K562 (cell line): ENCODE measurements around the gene EBF4. TPM values are rescaled to one million over a fixed set of nuclear protein-coding genes. Genes with fewer than 3 reads are reported as not detected.

Experiments used
- ATAC-seq: fragments of 200-7000 bp; cut with Tn5 transposase; 3 replicates; pipeline ENCODE4 v1.9.1; 2020; ENCODE audit warnings: moderate library complexity
- BruUV-seq: library from RNA; stranded (reverse); fragments of 400-500 nt; replicated peaks from 2 replicates; lab custom pipeline; 2021; lab: Mats Ljungman, UMichigan
- CTCF ChIA-PET: fragments of 300-600 bp; formaldehyde crosslinking; extraction: SDS; loops from one replicate; lab custom pipeline; 2021; ENCODE audit warnings: low intra/inter-chr PET ratio; lab: Yijun Ruan, JAX
- POLR2A ChIA-PET: fragments of 300-600, 350-650 bp; sonication (Branson Sonifier 250); formaldehyde crosslinking; extraction: SDS; loops from one replicate; lab custom pipeline; 2021; ENCODE audit warnings: antibody characterized with exemption, inconsistent platforms; lab: Yijun Ruan, JAX
- DNase-seq, 4 experiments: peaks; one replicate each; pipeline versions ENCODE4 v3.0.0 to v3.0.0-alpha.2; 2011 to 2018; ENCODE audit warnings: low spot score in 3 of 4, mixed read lengths in 3 of 4; ENCODE audit errors: extremely low read depth in 1 of 4
- FAIRE-seq: peaks from 2 replicates; lab custom pipeline; 2011; peaks lifted over from hg19 to GRCh38; lab: Jason Lieb, UNC
- H2AFZ ChIP-seq: 2 replicates; pipeline ENCODE4 v1.6.0; 2011; ENCODE audit warnings: low read depth, low read length, control low read depth, inconsistent platforms
- H3K27ac ChIP-seq: fragments of 200-600 bp; 3 replicates; pipeline ENCODE4 v1.8.0; 2011; ENCODE audit warnings: low read depth, mild to moderate bottlenecking, control low read depth, inconsistent platforms, low read length, moderate library complexity, mixed read lengths; ENCODE audit errors: extremely low read depth
- H3K27me3 ChIP-seq, 2 experiments: fragments of 300-600 bp in 1 of 2; 2 replicates in 1 of 2; 3 replicates in 1 of 2; pipeline versions ENCODE4 v1.6.0 to v1.8.0; 2011; ENCODE audit warnings: inconsistent platforms in 2 of 2, low read length in 2 of 2, mild to moderate bottlenecking in 1 of 2, mixed read lengths in 1 of 2, moderate library complexity in 1 of 2; ENCODE audit not compliant: control insufficient read depth in 2 of 2, insufficient read depth in 2 of 2
- H3K36me3 ChIP-seq: fragments of 300-600 bp; 3 replicates; pipeline ENCODE4 v1.8.0; 2011; ENCODE audit warnings: mild to moderate bottlenecking, low read length, inconsistent platforms; ENCODE audit not compliant: control insufficient read depth, insufficient read depth
- H3K4me1 ChIP-seq, 2 experiments: fragments of 200-600 bp in 1 of 2; replicated peaks in 1 of 2; 2 replicates in 1 of 2; 3 replicates in 1 of 2; pipeline versions ENCODE4 v1.5.1 to v1.8.0; 2011; ENCODE audit warnings: inconsistent platforms in 2 of 2, low read length in 2 of 2, mild to moderate bottlenecking in 1 of 2, mixed read lengths in 1 of 2, moderate library complexity in 1 of 2; ENCODE audit not compliant: control insufficient read depth in 2 of 2, insufficient read depth in 2 of 2
- H3K4me2 ChIP-seq: 2 replicates; pipeline ENCODE4 v1.6.1; 2011; ENCODE audit warnings: low read length, control low read depth, inconsistent platforms, mixed read lengths; ENCODE audit not compliant: insufficient read depth
- H3K4me3 ChIP-seq: fragments of 200-600 bp; sonication (generic), shearing (Covaris generic); 2 replicates; pipeline ENCODE4 v1.5.1; 2016; ENCODE audit warnings: control low read depth, inconsistent platforms
- H3K79me2 ChIP-seq: fragments of 200-600 bp; 3 replicates; pipeline ENCODE4 v1.8.0; 2011; ENCODE audit warnings: low read length, inconsistent platforms; ENCODE audit not compliant: control insufficient read depth, insufficient read depth
- H3K9ac ChIP-seq, 2 experiments: 2 replicates each; pipeline versions ENCODE4 v1.6.0 to v1.6.1; 2011; ENCODE audit warnings: low read depth in 2 of 2, low read length in 2 of 2, control low read depth in 1 of 2, inconsistent platforms in 1 of 2, mild to moderate bottlenecking in 1 of 2, mixed read lengths in 1 of 2; ENCODE audit not compliant: insufficient read depth in 1 of 2
- H3K9me1 ChIP-seq: one replicate; pipeline ENCODE4 v1.6.0; 2011; ENCODE audit warnings: inconsistent platforms, mild to moderate bottlenecking, low read length, moderate library complexity; ENCODE audit not compliant: control insufficient read depth, insufficient read depth
- H3K9me3 ChIP-seq: replicated peaks from 2 replicates; pipeline ENCODE4 v1.5.1; 2011; ENCODE audit warnings: low read depth, low read length, inconsistent platforms; ENCODE audit not compliant: control insufficient read depth, insufficient read depth
- H4K20me1 ChIP-seq: replicated peaks from 2 replicates; pipeline ENCODE4 v1.6.1; 2011; ENCODE audit warnings: low read length, inconsistent platforms, mixed read lengths; ENCODE audit not compliant: control insufficient read depth, insufficient read depth
- ARNT ChIP-seq, 2 experiments: fragments of 450-650 bp; IDR thresholded peaks; 2 replicates each; pipeline ENCODE4 v1.6.1; 2016; ENCODE audit warnings: mild to moderate bottlenecking in 1 of 2
- HMG20A ChIP-seq: fragments of 450-650 bp; formaldehyde crosslinking; conservative IDR thresholded peaks from 2 replicates; pipeline ENCODE4 v1.4.0; 2020; ENCODE audit warnings: mild to moderate bottlenecking, mixed read lengths
- HNRNPUL1 ChIP-seq: fragments of 200-400 bp; formaldehyde crosslinking; IDR thresholded peaks from 2 replicates; pipeline ENCODE4 v1.6.1; 2017; ENCODE audit warnings: low read length
- KDM5B ChIP-seq: fragments of 200-600 bp; sonication (generic); IDR thresholded peaks from 2 replicates; pipeline ENCODE4 v1.6.1; 2012; ENCODE audit warnings: low read depth, mild to moderate bottlenecking, moderate library complexity, low read length, control low read depth, inconsistent platforms; ENCODE audit not compliant: insufficient replicate concordance
- NFATC3 ChIP-seq: fragments of 450-650 bp; IDR thresholded peaks from 2 replicates; pipeline ENCODE4 v1.6.1; 2017; ENCODE audit warnings: mild to moderate bottlenecking
- PTBP1 ChIP-seq: fragments of 200-400 bp; formaldehyde crosslinking; IDR thresholded peaks from 2 replicates; pipeline ENCODE4 v1.6.1; 2017; ENCODE audit warnings: low read depth, low read length
- PURB ChIP-seq: sonication (generic); formaldehyde crosslinking; IDR thresholded peaks from 2 replicates; pipeline ENCODE4 v1.9.0; 2021; ENCODE audit warnings: low read depth, mild to moderate bottlenecking, missing genetic modification reagents
- SAFB ChIP-seq: fragments of 200-400 bp; formaldehyde crosslinking; IDR thresholded peaks from 2 replicates; pipeline ENCODE4 v1.6.1; 2017; ENCODE audit warnings: low read depth, low read length, borderline replicate concordance
- TAF1 ChIP-seq: IDR thresholded peaks from 2 replicates; pipeline ENCODE4 v1.6.1; 2011; ENCODE audit warnings: mild to moderate bottlenecking, low read length, moderate library complexity; ENCODE audit not compliant: insufficient read depth, control insufficient read depth, severe bottlenecking; ENCODE audit errors: extremely low read depth
- U2AF2 ChIP-seq: fragments of 200-400 bp; formaldehyde crosslinking; optimal IDR thresholded peaks from 2 replicates; pipeline ENCODE3; 2017; ENCODE audit warnings: low read depth, mild to moderate bottlenecking, low read length
- ZNF24 ChIP-seq: fragments of 450-650 bp; IDR thresholded peaks from 2 replicates; pipeline ENCODE4 v1.6.1; 2016
- WGBS: fragments of 100-300 bp; shearing (Covaris generic); methylation state at CpG from one replicate; pipeline ENCODE4 v1.1.6; 2016; ENCODE audit warnings: low coverage, mixed read lengths; ENCODE audit not compliant: insufficient coverage; ENCODE audit errors: missing lambda C conversion rate; 5-methylcytosine and 5-hydroxymethylcytosine counted together
- in situ Hi-C: fragments of 300-500 bp; cut with MboI; formaldehyde crosslinking; loops from 4 replicates; pipeline ENCODE4 v1.15.0; 2018; ENCODE audit warnings: inconsistent platforms, mixed read lengths
- intact Hi-C: fragments of 100-400 bp; cut with micrococcal nuclease; formaldehyde crosslinking; loops from 2 replicates; pipeline ENCODE4 v1.14.2; 2022
- polyA plus RNA-seq, 8 experiments: library from polyadenylated mRNA; depleted of rRNA in 4 of 8; stranded (reverse) in 5 of 8; unstranded in 3 of 8; fragments of >200 nt; fragmentation: Nextera tagmentation in 2 of 8; fragmentation: Illumina TruSeq in 1 of 8; extraction: Ambion mirVana in 2 of 8; extraction: Trizol in 1 of 8; gene quantifications; 2 replicates each; pipeline versions ENCODE4 v1.2.1 to v1.2.3, GENCODE V29; 2011 to 2014; ENCODE audit warnings: inconsistent platforms in 1 of 8, missing spikeins in 1 of 8
- total RNA-seq, 7 experiments: library from RNA; depleted of rRNA in 6 of 7; stranded (reverse); fragments of >200 nt in 6 of 7; fragmentation: Illumina TruSeq in 2 of 7; extraction: Trizol in 2 of 7; gene quantifications; 2 replicates each; pipeline versions ENCODE4 v1.2.1 to v1.2.3, GENCODE V29; 2011 to 2021; ENCODE audit warnings: low replicate concordance in 1 of 7
- TF ChIP-seq, protein P1 (sequence below): sonication (generic); formaldehyde crosslinking; IDR thresholded peaks from 2 replicates; pipeline ENCODE4 v1.8.1; 2023; ENCODE audit warnings: mild to moderate bottlenecking, missing genetic modification reagents

The EBF4 gene
- total and polyA plus RNA-seq, 9 of the 15 experiments (the other 6 are each of a cell fraction or from before 2014, with no cell fraction given): 0.09 TPM; not detected in 8

GRCh38 chr20:2759143-2759542 lies 66.6 kb downstream of the EBF4 start:
- TF ChIP-seq ARNT (IDR thresholded peaks at IDR 0.05) (no peak), ZNF24 (no peak), NFATC3 (no peak), PTBP1 (no peak), HNRNPUL1 (no peak), HMG20A (CRISPR knock-in tag) (no peak), SAFB (no peak), U2AF2 (no peak), KDM5B (no peak), TAF1 (no peak), PURB (CRISPR knock-in tag) (no peak)
- TF ChIP-seq, protein P1, sequence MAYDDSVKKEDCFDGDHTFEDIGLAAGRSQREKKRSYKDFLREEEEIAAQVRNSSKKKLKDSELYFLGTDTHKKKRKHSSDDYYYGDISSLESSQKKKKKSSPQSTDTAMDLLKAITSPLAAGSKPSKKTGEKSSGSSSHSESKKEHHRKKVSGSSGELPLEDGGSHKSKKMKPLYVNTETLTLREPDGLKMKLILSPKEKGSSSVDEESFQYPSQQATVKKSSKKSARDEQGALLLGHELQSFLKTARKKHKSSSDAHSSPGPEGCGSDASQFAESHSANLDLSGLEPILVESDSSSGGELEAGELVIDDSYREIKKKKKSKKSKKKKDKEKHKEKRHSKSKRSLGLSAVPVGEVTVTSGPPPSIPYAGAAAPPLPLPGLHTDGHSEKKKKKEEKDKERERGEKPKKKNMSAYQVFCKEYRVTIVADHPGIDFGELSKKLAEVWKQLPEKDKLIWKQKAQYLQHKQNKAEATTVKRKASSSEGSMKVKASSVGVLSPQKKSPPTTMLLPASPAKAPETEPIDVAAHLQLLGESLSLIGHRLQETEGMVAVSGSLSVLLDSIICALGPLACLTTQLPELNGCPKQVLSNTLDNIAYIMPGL: no peak
- Histone ChIP-seq H4K20me1 (no peaks in the 10 kb centered on the region), H3K9ac (no peak overlapping the region), H3K36me3 (no peaks in the 10 kb centered on the region), H3K9me3 (no peaks in the 10 kb centered on the region), H3K27ac (no peak overlapping the region), H3K9me1 (no peaks in the 10 kb centered on the region), H3K4me1 (peaks cover 2 to 10% of the 10 kb centered on the region in 2 experiments; a peak in 4 of 5 replicates), H3K4me3 (no peak overlapping the region), H3K79me2 (no peaks in the 10 kb centered on the region), H3K4me2 (no peak overlapping the region), H3K27me3 (peaks cover 0 to 11% of the 10 kb centered on the region in 2 experiments; a peak in 2 of 5 replicates), H2AFZ (no peak overlapping the region)
- BruUV-seq: no TSS peak
- in situ Hi-C loops: loop anchor here (5.0 to 10.0 kb wide), 2 partner anchors 88 to 236 kb away; no protein-coding TSS in a partner anchor
- ChIA-PET POLR2A (interaction anchor here (0.7 kb wide), 1 partner anchor 163 kb away, joined by 3 read pairs; no protein-coding TSS in a partner anchor), CTCF (no interaction called here)
- FAIRE-seq (no peak), ATAC-seq (no peak), DNase-seq (no peak)
- intact Hi-C loops: no loop called here
- WGBS: 16% methylated on average over 7 of the region's 10 CpGs
